Hypothalamus (tissue), 51 donors: ENCODE results near the gene BEGAIN.

ENCODE experiments used
- DNase-seq, 51 donors: peaks; one replicate each; lab custom pipeline; 2025; lab: John Stamatoyannopoulos, UW

The BEGAIN gene

DNA sequence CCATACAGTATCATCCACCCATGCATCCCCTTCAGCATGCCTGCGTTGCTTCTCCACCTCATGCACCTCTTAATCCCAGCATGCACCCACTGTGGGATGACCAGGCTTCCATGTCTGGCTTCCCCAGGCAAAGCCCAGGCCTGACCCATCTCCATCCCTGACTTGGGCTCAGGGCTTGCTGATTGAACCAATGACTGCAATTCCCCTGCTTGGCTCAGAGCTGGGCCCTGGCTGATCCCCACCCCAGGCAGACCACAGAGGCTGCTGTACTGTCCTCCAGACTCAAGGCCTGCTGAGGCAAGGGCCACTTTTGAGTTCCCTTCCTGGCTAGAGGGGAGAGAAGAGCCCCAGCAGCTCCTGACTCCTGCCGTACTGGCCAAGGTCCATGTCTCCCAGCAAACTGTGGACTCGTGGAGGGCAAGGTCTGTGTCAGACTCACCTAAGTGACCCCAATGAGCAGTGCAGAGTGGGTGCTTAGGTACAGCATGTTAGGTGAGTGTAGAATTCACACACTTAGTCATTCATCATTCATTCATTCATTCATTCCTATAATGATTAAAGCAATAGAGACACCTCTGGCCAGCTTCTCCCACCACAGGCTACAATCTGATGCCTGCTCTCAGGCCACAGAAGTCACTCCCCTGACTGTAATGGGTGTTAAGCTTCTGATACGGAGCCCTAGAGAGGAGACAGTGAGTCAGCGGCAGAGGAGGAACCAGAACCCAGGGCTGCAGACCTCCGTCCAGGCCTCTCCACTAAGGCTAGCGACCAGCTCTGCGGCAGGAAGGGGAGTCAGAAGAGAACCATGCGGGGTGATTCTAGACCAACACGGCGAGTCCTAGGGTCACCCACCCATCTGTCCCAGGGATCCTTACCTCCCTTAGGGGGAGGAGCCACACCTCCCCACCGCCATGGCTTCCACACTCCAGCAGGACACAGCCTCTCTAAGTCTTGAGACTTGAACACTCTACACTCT is 2.9 kb downstream of the BEGAIN start:
- no peak for DNase-seq

DNA sequence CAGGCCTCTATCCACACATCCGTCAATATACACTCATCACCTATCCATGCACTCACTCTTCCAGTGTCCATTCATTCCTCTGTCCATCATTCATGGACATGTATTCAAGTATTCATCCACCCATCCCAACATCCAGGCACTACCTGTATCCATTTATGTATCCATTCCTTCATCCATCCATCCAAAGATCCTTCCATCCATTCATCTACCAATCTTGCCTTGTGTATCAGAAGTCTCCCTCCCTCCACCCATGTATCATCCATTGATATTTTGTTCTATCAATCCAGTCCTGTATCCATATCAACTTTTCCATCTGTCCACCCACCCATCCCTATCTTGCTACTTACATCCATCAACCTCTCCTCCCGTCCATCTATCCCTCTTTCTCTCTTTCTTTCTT is 4.0 kb downstream of the BEGAIN start:
- DNase-seq, result no peak

DNA sequence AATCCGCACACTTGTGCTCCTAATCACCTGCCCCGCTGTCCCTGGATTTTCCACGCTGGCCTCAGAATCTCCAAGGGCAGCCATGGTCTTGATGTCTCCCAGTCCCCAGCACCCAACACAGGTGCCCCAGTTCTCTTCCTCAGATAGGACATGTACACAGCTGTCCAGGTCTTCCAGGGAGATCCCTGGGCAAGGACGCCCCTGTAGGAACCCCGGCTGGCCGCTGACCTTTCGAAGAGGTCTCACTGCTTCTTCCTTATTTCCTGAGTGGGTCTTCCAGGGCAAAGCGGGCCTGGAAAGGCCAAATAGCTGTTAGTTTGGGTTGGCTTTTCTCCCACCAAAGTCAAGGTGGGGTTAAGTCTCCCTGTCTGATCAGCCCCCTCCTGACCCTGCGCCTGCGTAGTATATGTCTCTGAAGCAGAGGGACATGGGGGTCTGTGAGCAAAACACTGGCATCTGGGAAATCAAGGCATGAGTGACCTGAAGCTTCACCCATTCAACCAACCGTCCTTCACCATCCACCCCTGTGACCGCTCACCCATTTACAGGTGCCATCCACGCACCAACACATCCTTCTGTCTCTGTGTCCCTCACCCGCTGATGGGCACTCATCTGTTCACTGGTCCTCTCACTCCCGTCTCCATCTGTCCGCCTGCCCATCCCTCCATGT is 4.6 kb downstream of the BEGAIN start:
- DNase-seq, result no peak

DNA sequence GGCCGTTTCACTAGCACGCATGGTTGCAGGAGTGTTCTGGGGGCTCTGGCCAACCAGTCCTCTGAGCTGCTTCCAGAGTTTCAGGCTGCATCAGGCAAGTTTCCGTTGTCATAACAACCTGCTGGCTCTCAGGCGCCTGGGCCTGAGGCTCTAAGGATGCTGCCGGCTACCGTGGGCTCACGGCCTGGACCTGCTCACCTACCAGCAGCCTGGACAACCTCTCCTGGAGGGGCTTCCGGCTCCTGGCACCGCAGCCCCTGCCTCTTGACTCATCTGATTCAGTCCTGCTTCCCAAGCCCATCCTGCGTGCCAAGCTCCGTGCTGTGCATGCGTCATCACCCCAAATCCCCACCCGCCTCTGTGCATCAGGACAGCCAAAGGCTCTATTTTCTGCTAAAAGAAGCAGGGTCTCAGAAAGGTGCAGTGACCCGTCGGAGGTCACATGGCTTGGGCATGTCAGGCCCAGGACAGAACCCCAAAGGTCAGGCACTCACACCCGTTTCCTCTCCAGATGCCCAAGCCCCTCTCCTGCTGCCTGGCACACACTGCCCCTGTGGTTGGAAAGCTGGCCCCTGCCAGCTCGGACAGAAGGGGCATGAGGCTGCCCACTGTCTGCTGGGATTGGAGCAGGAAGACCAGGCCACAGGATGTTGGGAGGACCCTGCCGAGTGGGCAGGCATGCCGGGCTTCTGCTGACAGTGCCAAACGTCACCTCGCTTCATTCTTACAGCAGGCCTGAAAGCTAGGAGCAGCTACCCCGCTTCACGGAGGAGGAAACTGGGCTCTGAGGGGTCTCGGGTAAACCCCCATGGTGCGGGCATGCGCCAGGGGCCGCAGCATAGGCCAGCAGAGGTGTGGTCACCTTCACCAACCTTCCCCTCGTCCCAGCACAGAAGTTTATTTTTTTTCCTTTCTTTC is 5.7 kb downstream of the BEGAIN start:
- peak in 1 of 51 donors; percentile 22 for DNase-seq

DNA sequence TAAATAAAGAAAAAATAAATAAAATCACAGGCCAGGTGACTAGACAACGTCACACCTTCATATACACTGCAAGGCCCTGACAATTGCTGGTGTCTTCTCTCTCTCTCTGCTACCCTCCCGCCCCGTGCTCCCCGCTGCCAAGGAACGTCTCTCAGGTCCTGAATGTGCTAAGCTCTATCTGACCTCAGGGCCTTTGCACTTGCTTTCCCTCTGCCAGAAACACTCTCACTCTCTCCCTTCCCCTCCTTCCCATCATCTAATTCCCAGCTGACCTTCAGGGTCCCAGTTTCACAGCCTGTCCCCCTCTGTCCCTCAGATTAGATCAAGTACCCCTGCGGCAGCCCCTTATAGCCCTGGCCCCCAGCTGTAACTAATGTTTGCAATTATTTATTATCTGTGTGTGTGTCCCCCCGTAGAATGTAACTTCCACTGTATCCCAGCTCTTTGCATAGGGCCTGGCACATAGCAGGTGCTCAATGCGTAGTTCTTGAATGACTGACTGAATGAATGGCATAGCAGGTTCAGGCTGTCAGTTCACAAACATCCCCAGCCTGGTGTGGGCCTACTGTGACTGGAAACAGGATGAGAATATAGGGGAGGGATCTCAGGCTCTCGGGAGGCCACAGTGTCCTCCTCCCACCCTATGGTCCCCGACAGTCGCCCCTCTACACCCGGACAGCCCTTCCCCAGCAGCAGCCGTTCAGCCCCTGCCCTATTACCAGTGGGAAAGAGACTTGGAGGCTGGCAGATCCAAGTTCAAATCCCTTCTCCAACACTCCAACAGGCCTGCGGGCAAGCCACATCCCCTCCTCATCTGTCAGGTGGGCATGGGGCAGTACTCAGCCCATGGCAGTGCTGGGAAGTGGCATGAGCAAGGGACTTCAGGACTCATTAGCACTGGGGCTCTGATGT is 6.6 kb downstream of the BEGAIN start:
- DNase-seq, result no peak

DNA sequence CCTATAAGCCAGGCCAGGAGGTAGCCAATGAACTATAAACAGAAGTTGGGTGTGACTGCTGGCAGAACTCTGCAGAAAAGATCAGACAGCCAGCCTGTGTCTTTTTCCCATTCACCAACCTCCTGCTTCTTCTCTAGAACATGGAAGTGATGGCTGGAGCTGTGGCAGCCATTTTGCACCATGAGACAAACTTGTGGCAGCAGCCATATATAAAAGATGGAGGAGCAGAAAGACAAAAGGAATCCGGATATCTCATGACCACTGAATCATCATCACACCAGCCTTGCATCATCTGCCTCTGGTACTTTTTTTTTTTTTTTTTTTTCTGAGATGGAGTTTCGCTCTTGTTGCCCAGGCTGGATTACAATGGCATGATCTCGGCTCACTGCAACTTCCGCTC is 8.7 kb downstream of the BEGAIN start:
- DNase-seq, result no peak

DNA sequence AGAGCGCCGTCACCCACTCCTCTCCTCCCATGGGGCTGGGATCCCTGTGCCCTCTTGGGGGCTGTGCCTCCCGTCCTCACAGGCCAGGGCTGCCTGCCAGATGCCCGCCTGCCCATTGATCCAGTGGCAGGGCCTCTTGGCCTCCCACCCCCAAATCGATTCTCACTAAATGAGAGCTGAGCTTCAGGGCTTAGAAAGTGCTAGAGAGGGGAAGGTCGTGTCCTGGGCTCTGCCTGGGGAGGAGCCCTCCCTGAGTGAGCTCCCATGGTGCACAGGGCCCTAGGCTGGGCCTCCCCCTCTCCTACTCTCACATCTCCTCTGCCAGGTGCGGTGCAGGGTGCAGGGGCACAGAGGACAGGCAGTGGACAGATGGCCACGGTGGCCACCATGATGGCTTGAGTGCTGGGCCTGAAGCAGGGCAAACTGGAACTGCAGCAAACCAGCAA is 9.2 kb downstream of the BEGAIN start:
- no peak for DNase-seq

DNA sequence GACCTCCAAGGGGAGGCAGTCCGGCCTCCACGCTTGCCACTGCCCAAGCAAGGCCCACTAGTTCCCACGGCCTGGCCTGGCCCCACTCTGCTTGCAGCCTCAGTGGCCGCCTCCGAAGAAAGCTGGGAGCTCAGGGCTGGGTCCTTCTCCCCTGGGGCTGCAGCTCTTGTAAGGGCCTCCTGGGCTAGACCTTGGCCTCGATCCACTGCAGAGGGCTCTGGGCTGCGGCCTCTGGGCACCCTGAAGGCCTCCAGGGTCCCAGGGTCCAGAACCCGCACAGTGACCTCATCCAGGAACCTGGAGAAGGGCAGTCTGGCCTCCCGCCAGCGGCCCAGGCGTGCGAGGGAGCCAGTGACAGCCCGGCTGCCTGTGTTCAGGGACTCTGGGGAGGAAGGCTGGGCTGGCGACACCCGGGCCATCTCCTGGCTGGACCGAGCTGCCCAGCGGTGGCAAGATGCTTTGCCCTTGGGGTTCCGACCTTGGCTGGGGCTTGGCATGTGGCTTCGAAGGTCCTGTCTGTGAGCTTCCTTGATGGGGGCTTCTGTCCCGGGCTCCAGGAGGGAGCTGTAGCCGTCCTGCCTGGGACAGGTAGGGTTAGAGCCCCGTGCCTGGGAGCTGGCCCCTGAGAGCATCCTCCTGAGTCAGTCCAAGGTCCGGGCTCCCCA is 9.8 kb downstream of the BEGAIN start:
- no peak for DNase-seq

DNA sequence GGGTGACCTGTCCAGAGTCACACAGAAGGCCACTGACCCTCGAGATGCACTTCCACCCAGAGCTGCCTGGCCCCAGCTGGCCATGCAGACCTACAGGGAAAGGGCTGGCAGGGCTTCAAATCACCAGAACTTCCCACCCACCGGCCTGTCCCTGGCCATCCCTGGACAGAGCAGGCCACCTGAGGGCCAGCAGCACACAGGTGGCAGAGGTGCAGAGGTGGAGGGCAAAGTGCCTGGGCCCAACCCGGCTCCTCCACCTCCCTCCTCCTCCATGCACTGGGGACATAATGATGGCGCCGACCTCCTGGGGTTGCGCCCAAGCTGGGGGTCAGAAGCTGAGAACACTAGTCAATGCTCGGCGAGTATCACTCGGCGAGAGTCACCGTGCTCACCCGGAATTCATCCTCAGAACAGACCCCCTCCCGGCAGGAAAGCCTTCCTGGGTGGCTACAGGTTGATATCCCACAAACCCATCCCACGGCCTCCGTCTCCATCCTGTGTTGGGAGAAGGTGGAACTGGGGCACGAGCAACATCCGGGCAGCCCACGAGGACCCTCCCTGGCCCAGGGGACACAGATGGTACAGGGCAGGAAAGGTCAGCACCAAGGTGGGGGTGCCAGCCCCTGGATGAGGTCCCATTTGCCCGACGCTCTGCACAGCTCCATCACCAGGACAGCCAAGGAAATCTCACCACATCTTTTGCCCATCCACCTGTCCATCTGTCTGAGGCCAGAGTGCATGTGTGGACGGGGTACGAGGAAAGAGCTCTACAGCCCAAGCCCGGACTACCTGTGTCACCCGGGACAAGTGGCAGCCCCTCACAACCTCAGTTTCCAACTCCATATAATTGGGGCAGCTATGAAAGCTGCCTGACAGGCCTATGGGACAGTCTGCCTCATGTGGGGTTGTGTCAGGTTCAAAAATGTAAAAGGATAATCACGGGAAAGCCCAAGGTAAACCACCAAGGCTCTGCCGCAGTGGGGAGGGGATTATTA is 10.8 kb downstream of the BEGAIN start:
- no peak for DNase-seq

DNA sequence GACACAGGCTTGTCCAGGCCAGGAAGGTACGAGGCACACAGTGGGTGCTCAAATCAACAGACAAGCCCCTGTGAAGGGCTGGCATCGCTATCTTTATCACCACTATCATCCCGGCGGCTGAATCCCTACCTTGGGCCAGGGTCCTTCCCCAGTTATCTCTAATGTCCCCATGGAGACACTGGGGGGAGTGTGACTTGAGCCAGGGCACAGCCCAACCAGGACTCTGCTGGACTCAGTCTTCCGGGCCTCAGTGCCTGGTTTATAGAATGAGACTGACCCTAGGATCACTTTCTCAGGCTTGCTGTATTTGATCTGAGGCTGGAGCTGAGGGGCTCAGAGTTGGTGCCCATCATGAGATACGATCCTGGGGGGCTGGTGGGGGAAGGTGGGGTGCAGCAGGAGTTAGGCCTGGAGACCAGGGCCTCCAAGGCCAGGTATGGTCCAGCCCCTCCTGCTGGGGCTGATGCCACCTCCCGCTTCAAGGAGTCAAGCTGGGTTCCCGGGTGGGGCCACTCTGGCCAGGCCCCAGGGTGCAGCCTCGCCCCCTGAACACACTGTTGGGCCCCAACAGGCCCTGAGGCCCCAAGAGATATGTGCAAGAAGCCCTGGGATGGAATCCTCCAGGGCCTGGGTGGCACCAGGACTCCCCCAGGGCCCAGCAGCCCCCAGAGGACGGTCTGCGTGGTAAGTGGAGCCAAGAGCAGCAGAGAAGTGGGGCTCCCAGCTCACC is 11.8 kb downstream of the BEGAIN start:
- no peak for DNase-seq

DNA sequence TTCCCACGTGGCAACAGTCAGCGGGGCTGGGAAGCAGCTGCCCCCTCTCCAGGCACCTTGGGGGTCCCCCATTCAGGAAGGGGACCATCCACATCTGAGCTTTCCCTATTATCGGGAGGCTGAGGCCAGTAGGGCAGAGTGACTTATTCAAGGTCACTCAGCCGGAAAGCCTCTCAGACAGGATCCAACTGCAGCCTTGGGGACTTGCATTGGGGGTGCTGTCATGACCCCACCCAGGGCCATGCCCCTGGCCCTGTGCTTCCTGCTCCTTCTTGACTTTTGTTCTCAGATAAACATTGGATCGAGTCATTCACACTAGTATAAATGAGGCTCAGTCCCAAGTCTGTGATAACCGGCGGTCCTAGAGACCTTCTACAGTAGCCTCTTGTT is 12.6 kb downstream of the BEGAIN start:
- no peak for DNase-seq

DNA sequence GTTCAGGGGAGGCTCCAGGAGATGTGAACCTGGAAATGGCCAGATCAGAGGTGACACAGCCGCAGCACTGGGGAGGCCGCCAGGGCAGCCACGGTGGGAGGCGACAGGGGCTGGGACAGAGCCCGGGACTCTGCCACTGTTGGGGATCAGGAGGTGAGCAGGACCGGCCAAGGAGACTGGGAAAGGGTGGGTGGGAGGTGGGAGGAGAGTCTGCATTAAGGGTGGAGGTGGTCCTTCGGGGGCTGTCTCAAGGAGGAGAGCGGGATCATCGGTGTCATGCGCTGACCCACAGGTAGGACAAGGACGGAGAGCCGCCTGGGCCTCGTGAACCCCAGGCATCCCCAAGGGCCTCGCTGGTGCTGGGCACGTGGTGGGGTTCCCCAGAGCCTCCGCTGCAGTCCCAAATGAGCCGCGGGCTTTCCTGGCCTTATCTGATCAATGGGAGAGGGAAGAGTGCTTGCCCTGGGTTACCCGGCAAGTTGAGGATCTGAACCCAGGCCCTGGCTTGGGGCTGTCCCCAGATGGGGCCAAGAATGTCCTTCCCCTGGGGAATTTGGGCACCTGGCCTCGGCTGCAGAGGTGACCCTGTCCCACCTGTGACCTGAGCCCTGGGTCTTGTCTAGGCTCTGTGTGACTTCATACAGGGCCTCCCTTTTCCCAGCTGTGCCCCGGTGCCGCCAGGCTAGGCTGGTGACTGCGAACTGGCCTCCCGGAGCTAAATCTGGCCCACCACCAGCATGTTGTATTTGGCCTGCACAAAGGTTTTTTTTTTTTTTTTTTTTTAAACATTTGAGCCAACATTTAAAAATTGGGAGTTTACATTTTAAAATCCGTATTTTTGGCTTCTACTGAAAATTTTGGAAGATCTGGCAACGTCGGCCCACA is 13.2 kb downstream of the BEGAIN start:
- no peak for DNase-seq

DNA sequence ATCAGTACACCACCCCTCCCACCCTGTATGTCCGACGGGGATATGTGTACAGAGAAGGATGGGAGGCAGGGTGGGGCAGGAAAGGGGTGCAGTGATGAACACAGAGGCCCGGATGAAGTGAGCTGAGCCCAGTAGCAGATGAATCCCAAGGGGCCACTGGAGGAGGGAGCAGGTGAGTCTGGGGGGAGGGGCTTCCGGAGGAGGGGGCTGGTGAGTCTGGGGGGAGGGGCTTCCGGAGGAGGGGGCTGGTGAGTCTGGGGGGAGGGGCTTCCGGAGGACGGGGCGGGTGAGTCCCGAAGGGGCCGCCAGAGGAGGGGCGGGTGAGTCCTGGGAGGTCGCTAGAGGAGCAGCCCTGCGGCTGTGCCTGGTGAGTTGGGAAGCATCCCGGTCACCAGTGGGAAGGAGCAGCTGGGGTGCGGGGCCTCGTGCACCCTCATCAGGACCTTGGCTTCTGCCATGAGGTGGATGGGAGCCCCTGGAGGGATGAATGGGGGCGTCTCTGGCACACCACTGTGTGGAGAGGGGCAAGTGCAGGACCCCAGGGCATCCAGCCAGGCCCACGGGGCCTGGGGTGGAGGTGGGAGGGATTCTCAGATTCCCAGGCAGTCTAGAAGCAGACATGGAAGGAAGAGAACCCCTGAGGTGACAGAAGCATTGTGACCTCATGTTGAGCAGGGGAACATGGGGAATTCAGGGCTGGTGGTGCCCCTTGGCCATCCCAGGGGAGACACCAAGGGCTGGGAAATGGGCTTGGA is 14.0 kb downstream of the BEGAIN start:
- DNase-seq, result no peak

DNA sequence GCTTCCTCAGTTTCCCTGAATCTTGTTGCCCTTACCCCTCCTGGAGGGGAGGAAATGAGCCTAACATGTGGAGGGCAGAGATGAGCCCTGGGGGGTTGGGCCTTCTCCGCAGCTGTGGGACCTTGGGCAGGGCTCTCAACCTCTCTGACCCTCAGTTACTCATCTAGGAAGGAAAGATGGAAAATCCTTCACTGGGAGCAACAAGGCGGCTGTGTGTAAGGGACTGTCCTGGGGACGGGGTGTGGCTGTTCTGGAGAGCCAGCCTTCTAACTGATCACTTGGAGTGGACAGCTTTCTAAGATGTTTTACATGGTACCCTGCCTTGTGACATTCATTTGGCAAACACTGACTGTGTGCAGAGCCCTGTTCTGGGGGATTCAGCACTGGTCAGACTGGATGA is 14.7 kb downstream of the BEGAIN start:
- DNase-seq, result no peak

DNA sequence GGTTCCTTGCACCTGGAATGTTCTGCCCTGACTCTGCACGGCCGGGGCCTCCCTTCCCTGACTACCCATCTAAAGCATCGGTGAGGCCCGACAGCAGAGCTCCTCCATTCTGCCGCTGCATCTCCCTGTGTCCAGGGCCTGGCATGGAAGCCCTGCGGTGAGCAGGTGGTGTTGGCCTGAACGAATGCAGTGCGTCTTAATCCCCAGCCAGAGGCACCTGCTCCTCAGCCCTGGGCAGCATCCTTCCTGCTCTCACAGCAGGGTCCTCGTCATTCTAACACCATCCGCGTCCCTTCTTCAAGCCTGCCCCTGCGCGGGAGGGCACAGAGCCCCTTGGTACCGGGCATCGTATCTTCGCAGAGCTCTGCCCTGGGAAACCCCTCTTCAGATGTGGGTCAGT is 15.4 kb downstream of the BEGAIN start:
- DNase-seq, result no peak
